Cardiac muscle cell (in vitro differentiated cells and primary cell): ENCODE data around the gene CSHL1. TPM values are rescaled to one million over a fixed set of nuclear protein-coding genes. Genes with fewer than 3 reads are reported as not detected.

Source experiments
- DNase-seq, 2 donors: peaks; one replicate each; pipeline versions ENCODE4 v3.0.0 to v3.0.0-alpha.2; 2010 to 2017; ENCODE audit warnings: low read depth in 1 of 2, low spot score in 1 of 2
- H3K27ac ChIP-seq: fragments of 200-600 bp; sonication (generic); 2 replicates; pipeline ENCODE4 v1.5.1; 2016
- H3K27me3 ChIP-seq: fragments of 200-600 bp; sonication (generic); 2 replicates; pipeline ENCODE4 v1.6.0; 2016; ENCODE audit warnings: control low read depth
- H3K36me3 ChIP-seq: fragments of 200-600 bp; sonication (generic); 2 replicates; pipeline ENCODE4 v1.5.1; 2016; ENCODE audit warnings: control low read depth
- H3K4me1 ChIP-seq: fragments of 200-600 bp; sonication (generic); 2 replicates; pipeline ENCODE4 v1.8.1; 2017; ENCODE audit warnings: low read depth, mild to moderate bottlenecking, mixed run types
- H3K4me3 ChIP-seq: fragments of 200-600 bp; sonication (generic); 2 replicates; pipeline ENCODE4 v1.5.1; 2016; ENCODE audit warnings: mild to moderate bottlenecking
- H3K9me3 ChIP-seq: fragments of 200-600 bp; sonication (generic); 2 replicates; pipeline ENCODE4 v1.5.1; 2017; ENCODE audit warnings: low read depth, mild to moderate bottlenecking, control low read depth
- CTCF ChIP-seq: IDR thresholded peaks from 2 replicates; pipeline ENCODE4 v1.5.1; 2012; ENCODE audit warnings: low read depth, mild to moderate bottlenecking, low read length
- polyA plus RNA-seq: library from polyadenylated mRNA; unstranded; fragments of >200 nt; fragmentation: Nextera tagmentation; extraction: Ambion mirVana; gene quantifications from 2 replicates; pipeline ENCODE4 v1.2.1, GENCODE V29; 2016
- total RNA-seq: library from RNA; depleted of rRNA; stranded (reverse); fragments of >200 nt; gene quantifications from 2 replicates; pipeline ENCODE4 v1.2.3, GENCODE V29; 2016

The CSHL1 gene
- total and polyA plus RNA-seq, 2 experiments from 2014 or later: not detected

DNA sequence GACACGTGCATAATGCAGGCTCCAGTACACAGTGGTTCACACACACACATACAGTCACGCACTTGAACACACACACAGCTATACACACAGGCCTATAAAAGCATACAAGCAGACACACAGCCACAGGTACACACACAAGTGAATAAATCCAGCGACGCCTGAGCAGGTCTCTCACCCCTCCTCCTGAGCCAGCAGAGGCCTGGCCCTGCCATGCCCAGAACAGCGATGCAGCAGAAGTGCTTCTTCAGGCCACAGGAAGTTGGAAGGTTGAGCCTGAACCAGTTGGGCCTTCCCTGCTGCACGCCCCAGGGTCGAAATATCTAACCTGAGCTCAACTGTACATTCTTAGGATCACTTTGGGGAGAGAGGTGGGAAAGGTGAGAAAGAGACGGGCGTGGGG, 28.3 kb upstream of the CSHL1 start:
- DNase-seq: no peak
- no peak for TF ChIP-seq CTCF
- H3K27me3 ChIP-seq: no peaks in the 10 kb centered on the region
- no peaks in the 10 kb centered on the region for H3K9me3 ChIP-seq
- H3K36me3 ChIP-seq: no peaks in the 10 kb centered on the region
- H3K4me1 ChIP-seq: no peaks in the 10 kb centered on the region
- H3K27ac ChIP-seq: no peak overlapping the region
- no peak overlapping the region for H3K4me3 ChIP-seq

DNA sequence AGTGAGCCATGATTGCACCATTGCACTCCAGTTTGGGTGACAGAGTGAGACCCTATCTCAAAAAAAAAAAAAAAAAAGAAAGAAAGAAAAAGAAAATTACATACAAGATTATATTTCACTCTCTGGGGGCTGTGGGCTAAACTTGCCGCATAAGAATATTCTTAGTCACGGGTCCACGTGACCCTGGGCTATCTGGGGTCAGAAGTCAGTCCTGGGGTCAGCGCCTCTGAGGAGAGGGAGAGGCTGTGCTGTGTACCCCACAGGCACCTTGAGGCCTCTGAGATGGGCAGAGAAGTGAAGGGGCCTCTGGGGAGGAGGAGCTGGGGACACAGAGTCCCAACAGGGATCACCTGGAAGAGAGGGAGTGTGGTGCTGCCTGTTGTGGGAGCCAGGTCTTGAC, 26.9 kb upstream of the CSHL1 start:
- Histone ChIP-seq H3K27me3 (no peaks in the 10 kb centered on the region), H3K9me3 (no peaks in the 10 kb centered on the region), H3K27ac (no peak overlapping the region), H3K4me1 (no peaks in the 10 kb centered on the region), H3K36me3 (no peaks in the 10 kb centered on the region), H3K4me3 (no peak overlapping the region)
- no peak for DNase-seq
- TF ChIP-seq CTCF: no peak

DNA sequence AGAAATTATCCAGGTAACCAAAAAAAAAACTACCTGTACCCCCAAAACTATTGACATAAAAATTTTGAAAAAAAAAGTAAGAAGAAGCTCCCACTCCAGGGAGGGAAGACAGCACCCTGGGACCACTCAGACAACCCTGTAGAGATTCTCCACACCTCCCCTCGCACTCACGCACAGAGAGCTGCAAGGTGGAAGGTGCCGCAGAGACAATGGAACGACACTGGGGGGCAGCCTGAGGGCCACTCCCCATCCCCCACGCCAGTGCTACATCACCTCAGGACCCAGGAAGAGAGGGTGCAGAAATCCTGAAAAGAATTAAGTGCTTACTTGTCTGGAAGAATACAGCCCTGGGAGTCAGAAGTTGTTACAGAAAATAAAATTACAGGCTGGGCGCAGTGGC, 26.3 kb upstream of the CSHL1 start:
- no peak for DNase-seq
- H3K36me3 ChIP-seq: no peaks in the 10 kb centered on the region
- H3K27me3 ChIP-seq: no peaks in the 10 kb centered on the region
- no peak for TF ChIP-seq CTCF
- no peaks in the 10 kb centered on the region for H3K9me3 ChIP-seq
- no peaks in the 10 kb centered on the region for H3K4me1 ChIP-seq
- no peak overlapping the region for H3K27ac ChIP-seq
- no peak overlapping the region for H3K4me3 ChIP-seq

DNA sequence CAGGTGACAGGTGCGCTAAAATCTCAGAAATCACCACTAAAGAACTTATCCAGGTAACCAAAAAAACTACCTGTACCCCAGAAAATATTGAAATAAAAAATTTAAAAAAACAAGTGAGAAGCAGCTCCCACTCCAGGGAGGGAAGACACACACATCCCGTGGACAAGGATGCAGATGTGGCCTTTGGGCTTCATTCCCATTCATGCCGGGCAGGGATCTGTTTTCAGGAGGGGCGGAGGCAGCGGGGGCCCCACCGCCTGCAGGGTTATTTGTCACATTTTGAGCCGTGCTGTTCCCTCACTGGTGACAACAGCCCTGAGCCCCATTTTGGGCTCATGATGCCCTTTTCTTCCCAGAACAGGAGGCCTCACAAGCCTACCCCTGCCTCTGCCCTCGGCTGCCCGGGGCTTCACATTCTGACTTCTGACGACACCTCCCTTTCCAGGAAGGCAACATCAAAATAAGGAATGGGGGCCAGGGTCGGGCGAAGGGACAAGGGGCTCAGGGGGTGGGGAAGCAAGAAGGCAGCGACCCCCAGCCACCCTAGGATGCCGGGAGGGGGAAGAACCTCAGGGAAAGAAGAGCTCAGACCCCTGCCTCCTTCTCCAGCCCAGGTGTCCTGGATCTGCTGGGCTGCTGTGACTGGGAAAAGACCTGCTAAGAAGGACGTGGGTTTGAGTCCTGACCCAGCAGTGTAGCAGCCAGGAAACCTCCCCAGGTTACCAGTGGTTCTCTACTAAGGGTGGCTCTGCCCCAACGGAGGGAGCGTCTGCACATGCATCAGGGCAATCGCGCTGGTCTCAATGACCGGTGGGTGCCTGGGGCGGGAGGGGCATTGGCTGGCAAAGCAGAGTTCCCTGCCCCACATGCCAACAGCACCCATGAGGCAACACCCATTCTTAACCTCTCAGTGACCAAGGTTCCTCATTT, 23.4 kb upstream of the CSHL1 start:
- Histone ChIP-seq H3K36me3 (no peaks in the 10 kb centered on the region), H3K9me3 (no peaks in the 10 kb centered on the region), H3K27me3 (no peaks in the 10 kb centered on the region), H3K4me3 (no peak overlapping the region), H3K27ac (no peak overlapping the region), H3K4me1 (no peaks in the 10 kb centered on the region)
- no peak for TF ChIP-seq CTCF
- no peak for DNase-seq

DNA sequence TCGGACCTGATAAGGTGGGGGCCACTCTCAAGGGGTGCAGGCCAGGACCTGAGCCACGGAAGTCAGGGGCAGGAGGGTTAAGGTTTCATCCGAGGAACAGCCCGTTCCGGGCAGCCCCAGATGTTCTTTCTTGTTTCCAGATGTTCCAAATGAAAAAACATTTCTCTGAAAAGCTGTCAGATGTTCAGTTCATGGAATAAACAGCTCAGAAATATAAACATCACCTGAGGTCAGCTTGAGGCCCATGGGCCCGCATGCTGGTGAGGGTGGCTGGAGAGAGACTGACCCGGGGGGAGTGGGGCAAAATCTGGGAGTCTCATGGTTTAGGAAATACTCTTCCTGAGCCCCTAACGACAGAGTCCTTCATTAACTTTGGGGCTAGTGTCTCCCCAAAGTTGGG, 22.5 kb upstream of the CSHL1 start:
- DNase-seq: no peak
- no peak for TF ChIP-seq CTCF
- Histone ChIP-seq H3K9me3 (no peaks in the 10 kb centered on the region), H3K4me3 (no peak overlapping the region), H3K27ac (no peak overlapping the region), H3K36me3 (no peaks in the 10 kb centered on the region), H3K27me3 (no peaks in the 10 kb centered on the region), H3K4me1 (no peaks in the 10 kb centered on the region)
